Kidney (tissue), 14 donors: ENCODE results near the gene FBXW12. TPM values are rescaled to one million over a fixed set of nuclear protein-coding genes. Genes with fewer than 3 reads are reported as not detected.

Experiments used
- DNase-seq, 5 donors: peaks; one replicate each; pipeline ENCODE4 v3.0.0-alpha.2; 2013 to 2020
- FAIRE-seq: peaks from 2 replicates; lab custom pipeline; 2012; peaks lifted over from hg19 to GRCh38; lab: Jason Lieb, UNC
- H3K27ac ChIP-seq, 2 donors: one replicate each; pipeline ENCODE4 v1.7.0; 2013; ENCODE audit warnings: low read depth in 2 of 2, low read length in 2 of 2, inconsistent platforms in 1 of 2
- H3K27me3 ChIP-seq: one replicate; pipeline ENCODE4 v1.7.1; 2013; ENCODE audit warnings: low read length, inconsistent platforms; ENCODE audit not compliant: control insufficient read depth, insufficient read depth
- H3K36me3 ChIP-seq, 3 donors: one replicate each; pipeline versions ENCODE4 v1.7.0 to v1.7.1; 2013; ENCODE audit warnings: low read length in 3 of 3, control low read depth in 1 of 3, inconsistent platforms in 1 of 3; ENCODE audit not compliant: insufficient read depth in 3 of 3, control insufficient read depth in 2 of 3
- H3K4me1 ChIP-seq, 3 donors: one replicate each; pipeline versions ENCODE4 v1.7.0 to v1.7.1; 2013; ENCODE audit warnings: low read length in 3 of 3, inconsistent platforms in 1 of 3, low read depth in 1 of 3; ENCODE audit not compliant: control insufficient read depth in 2 of 3, insufficient read depth in 2 of 3
- H3K4me3 ChIP-seq, 3 donors: one replicate each; pipeline versions ENCODE4 v1.7.0 to v1.8.1; 2013; ENCODE audit warnings: low read length in 3 of 3, control low read depth in 1 of 3, inconsistent platforms in 1 of 3
- H3K9ac ChIP-seq, 3 donors: one replicate each; pipeline versions ENCODE4 v1.7.0 to v1.7.1; 2013; ENCODE audit warnings: low read length in 3 of 3, control low read depth in 1 of 3, inconsistent platforms in 1 of 3
- H3K9me3 ChIP-seq, 3 donors: one replicate each; pipeline versions ENCODE4 v1.7.0 to v1.7.1; 2013; ENCODE audit warnings: low read length in 3 of 3, control low read depth in 1 of 3, inconsistent platforms in 1 of 3; ENCODE audit not compliant: control insufficient read depth in 2 of 3, insufficient read depth in 1 of 3
- intact Hi-C: fragments of 100-400 bp; cut with DNase I; formaldehyde crosslinking; loops from one replicate; pipeline ENCODE4 v1.11.1; 2022
- polyA plus RNA-seq: library from polyadenylated mRNA; stranded (reverse); fragments of 350-450 nt; fragmentation: Illumina TruSeq; extraction: RNeasy Lipid Tissue Mini Kit (QIAGEN cat#74804); gene quantifications from one replicate; pipeline ENCODE4 v1.2.3, GENCODE V29; 2014; ENCODE audit warnings: low read depth, low replicate concordance; ENCODE audit not compliant: insufficient read depth
- total RNA-seq: library from RNA; stranded (reverse); fragmentation: NEBNext Ultra II Directional; extraction: Animal tissue kit (Norgen Biotek cat#: 25700); gene quantifications from one replicate; pipeline ENCODE4 v1.2.1, GENCODE V29; 2021
- TF ChIP-seq, protein P1 (sequence below): IDR thresholded peaks from 3 replicates; pipeline ENCODE4 v1.5.1; 2012; ENCODE audit warnings: mild to moderate bottlenecking, moderate library complexity, borderline replicate concordance; ENCODE audit not compliant: insufficient read depth; ENCODE audit errors: extremely low read depth
- donor health status: control.
- donor health status: control.
- donor health status: control.
- donor health status: control.
- donor health status: control.
- donor health status: DM: yes; HTN: yes; CAD: no.
- donor health status: Normal renal cell carcinoma (clear cell type).

Gene FBXW12
- total and polyA plus RNA-seq, 2 donors from 2014 or later, result not detected

DNA sequence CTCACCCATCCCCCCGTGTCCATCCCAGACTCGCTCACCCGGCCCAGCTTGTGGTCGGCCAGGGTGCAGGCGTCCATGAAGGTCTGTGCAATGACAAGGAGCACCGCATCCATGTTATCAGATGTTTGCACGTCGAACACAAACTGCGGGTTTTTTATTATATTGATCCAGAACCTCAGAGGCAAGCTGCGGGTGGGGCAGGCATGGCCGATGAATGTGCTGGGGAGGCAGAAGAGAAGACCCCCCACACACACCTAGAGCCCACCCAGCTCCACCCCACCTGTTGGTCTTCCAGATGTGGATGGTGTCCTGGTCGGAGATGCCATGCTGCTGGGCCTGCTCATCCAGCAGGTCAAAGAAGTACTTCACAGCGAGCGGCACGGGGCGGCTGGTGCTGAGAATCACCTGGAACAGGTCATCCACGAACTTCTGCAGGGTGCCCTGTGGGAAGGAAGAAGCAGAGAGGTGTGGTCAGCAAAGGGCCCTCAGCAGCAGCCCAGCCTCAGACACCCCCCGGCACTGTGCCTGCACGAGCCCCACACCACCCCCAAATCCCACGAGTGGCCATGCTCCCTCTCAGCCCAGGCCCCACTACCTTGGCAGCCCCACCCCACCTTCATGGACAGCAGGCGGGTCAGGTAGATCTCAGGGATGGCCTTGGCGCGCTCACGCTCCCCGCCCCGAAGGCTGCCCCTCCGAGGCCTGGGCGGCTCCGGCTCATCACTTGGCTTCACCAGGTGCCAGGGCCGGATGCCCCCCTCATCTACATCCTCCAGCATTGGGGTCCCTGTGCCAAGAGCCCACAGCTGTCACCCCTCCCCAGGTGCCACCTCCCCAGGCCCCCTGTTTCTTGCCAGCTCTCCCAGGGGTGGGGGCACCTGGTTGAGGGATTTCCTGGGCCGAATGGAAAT, 37.5 kb downstream of the FBXW12 start:
- H3K36me3 ChIP-seq, result peaks cover 4 to 66% (median 61%) of the 10 kb centered on the region in 3 donors
- DNase-seq, result peak in 3 of 5 donors; percentile 4 to 66 (median 31)

DNA sequence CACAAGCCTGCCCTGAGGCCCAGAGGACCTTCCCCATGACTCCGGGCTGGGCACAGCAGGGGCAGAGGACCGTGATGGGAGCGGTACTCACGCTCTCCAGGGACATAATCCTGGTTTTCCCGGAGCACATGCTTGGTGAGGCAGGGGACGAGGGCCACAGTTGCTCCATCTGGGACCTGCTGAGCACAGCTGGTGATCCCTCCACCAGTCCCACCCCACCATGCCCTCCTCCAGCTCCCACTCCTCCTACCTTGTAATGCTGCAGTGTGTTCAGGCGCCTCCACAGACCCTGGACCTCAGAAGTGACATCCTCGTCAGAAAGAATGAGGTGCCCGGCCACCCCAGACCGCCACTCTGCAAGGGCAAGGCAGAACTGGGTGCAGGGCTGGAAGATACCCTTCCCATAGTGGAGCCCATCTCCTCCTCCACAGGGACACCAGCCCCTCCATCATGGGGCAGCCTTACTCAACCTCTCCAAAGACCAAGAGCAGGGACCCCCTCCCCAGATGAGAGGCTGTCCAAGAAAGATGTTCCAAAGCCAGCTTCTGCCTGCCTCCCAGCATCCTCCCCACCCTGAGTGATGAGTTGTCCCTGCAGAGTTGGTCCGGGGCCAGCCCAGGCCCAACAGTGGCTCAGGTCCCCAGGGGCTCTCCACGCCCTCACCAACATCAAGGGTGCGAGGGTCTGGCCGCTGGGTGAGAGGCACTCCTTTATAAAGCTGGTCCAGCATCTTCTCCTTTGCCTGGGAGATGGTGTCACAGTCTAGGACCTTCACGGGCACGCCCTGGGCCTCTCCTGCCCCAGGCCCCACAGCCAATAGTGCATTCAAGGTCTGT, 38.4 kb downstream of the FBXW12 start:
- TF ChIP-seq, protein P1, sequence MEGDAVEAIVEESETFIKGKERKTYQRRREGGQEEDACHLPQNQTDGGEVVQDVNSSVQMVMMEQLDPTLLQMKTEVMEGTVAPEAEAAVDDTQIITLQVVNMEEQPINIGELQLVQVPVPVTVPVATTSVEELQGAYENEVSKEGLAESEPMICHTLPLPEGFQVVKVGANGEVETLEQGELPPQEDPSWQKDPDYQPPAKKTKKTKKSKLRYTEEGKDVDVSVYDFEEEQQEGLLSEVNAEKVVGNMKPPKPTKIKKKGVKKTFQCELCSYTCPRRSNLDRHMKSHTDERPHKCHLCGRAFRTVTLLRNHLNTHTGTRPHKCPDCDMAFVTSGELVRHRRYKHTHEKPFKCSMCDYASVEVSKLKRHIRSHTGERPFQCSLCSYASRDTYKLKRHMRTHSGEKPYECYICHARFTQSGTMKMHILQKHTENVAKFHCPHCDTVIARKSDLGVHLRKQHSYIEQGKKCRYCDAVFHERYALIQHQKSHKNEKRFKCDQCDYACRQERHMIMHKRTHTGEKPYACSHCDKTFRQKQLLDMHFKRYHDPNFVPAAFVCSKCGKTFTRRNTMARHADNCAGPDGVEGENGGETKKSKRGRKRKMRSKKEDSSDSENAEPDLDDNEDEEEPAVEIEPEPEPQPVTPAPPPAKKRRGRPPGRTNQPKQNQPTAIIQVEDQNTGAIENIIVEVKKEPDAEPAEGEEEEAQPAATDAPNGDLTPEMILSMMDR, result no peak
- no peaks in the 10 kb centered on the region for H3K4me1 ChIP-seq
- H3K9ac ChIP-seq, result no peak overlapping the region
- peaks cover 4 to 74% (median 63%) of the 10 kb centered on the region in 3 donors for H3K36me3 ChIP-seq
- H3K27me3 ChIP-seq, result no peaks in the 10 kb centered on the region
- intact Hi-C loops, result no loop called here
- no peak for FAIRE-seq
- H3K27ac ChIP-seq, result no peak overlapping the region
- no peaks in the 10 kb centered on the region for H3K9me3 ChIP-seq
- no peak overlapping the region for H3K4me3 ChIP-seq
- peak in 2 of 5 donors; percentile 7 to 51 for DNase-seq

More for the DNA sequence above, 37.5 kb downstream of the FBXW12 start:
- Histone ChIP-seq H3K27me3 (no peaks in the 10 kb centered on the region), H3K4me1 (no peaks in the 10 kb centered on the region), H3K9me3 (no peaks in the 10 kb centered on the region), H3K27ac (no peak overlapping the region), H3K4me3 (no peak overlapping the region), H3K9ac (no peak overlapping the region)
- TF ChIP-seq, protein P1, result no peak
- intact Hi-C loops, result no loop called here
- no peak for FAIRE-seq

DNA sequence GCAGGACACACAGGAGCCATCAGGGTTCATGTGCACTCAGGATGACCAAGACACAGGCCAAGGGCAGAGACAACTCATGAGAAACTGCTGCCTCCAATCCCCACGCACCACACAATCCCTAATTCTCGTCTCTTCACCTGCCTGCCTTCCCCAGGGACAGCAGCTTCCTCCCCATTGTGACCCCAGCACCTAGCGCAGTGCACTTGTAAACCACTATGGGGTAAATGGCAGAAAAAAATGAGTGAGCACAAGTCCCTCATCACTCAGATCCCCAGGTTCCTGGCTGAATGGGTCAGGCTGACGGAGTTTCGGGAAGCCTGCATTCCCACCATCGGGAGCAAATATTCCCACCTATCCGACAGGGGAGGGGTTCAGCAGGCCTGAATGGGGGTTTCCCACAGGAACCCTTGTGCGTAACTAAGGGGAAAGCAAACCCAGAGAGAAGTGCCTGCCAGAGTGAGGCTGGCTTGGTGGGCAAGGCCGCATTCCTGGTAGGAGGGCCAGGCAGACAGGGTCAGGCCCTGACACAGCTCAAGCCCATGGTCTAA, 39.1 kb downstream of the FBXW12 start:
- peak in 2 of 5 donors; percentile 5 to 37 for DNase-seq
- Histone ChIP-seq H3K36me3 (peaks cover 4 to 77% (median 66%) of the 10 kb centered on the region in 3 donors), H3K9ac (no peak overlapping the region), H3K27me3 (no peaks in the 10 kb centered on the region), H3K9me3 (no peaks in the 10 kb centered on the region), H3K27ac (no peak overlapping the region), H3K4me3 (no peak overlapping the region), H3K4me1 (no peaks in the 10 kb centered on the region)
- FAIRE-seq, result no peak
- TF ChIP-seq, protein P1, result no peak
- intact Hi-C loops, result no loop called here
